Liver (tissue), 9 donors: ENCODE data around the gene ETV3. TPM values are rescaled to one million over a fixed set of nuclear protein-coding genes. Genes with fewer than 3 reads are reported as not detected.

Experiments used
- DNase-seq: peaks from one replicate; pipeline ENCODE4 v3.0.0-alpha.2; 2017; ENCODE audit warnings: low spot score
- H3K27ac ChIP-seq, 2 donors: one replicate each; pipeline ENCODE4 v1.7.0; 2013; ENCODE audit warnings: inconsistent platforms in 2 of 2, low read length in 2 of 2, control low read depth in 1 of 2, low read depth in 1 of 2, mild to moderate bottlenecking in 1 of 2
- H3K27me3 ChIP-seq, 4 donors: one replicate each; pipeline versions ENCODE4 v1.6.1 to v1.7.0; 2013; ENCODE audit warnings: low read length in 3 of 4, inconsistent platforms in 1 of 4, mild to moderate bottlenecking in 1 of 4, moderate library complexity in 1 of 4; ENCODE audit not compliant: control insufficient read depth in 4 of 4, insufficient read depth in 4 of 4
- H3K36me3 ChIP-seq, 4 donors: one replicate each; pipeline versions ENCODE4 v1.6.1 to v1.7.0; 2013; ENCODE audit warnings: low read length in 3 of 4, mild to moderate bottlenecking in 3 of 4, low read depth in 1 of 4, moderate library complexity in 1 of 4; ENCODE audit not compliant: control insufficient read depth in 4 of 4, insufficient read depth in 3 of 4
- H3K4me1 ChIP-seq, 4 donors: one replicate each; pipeline versions ENCODE4 v1.6.1 to v1.7.0; 2013; ENCODE audit warnings: low read length in 3 of 4, mild to moderate bottlenecking in 3 of 4, moderate library complexity in 1 of 4; ENCODE audit not compliant: control insufficient read depth in 4 of 4, insufficient read depth in 4 of 4
- H3K4me3 ChIP-seq, 3 donors: one replicate each; pipeline versions ENCODE4 v1.6.1 to v1.7.0; 2013; ENCODE audit warnings: low read length in 3 of 3, control low read depth in 1 of 3, low read depth in 1 of 3, mild to moderate bottlenecking in 1 of 3
- H3K9ac ChIP-seq, 2 donors: one replicate each; pipeline ENCODE4 v1.7.0; 2013; ENCODE audit warnings: low read length in 2 of 2, mild to moderate bottlenecking in 2 of 2, moderate library complexity in 2 of 2, control low read depth in 1 of 2, low read depth in 1 of 2
- H3K9me3 ChIP-seq, 4 donors: one replicate each; pipeline versions ENCODE4 v1.6.1 to v1.7.0; 2013; ENCODE audit warnings: low read length in 3 of 4; ENCODE audit not compliant: control insufficient read depth in 4 of 4
- EGR1 ChIP-seq, 2 donors: IDR thresholded peaks; 2 replicates each; pipeline ENCODE4 v1.6.1; 2016 to 2018; ENCODE audit warnings: antibody characterized with exemption in 2 of 2, low read depth in 2 of 2
- FOXA1 ChIP-seq: IDR thresholded peaks from 2 replicates; pipeline ENCODE4 v1.6.1; 2016; ENCODE audit warnings: antibody characterized with exemption
- FOXA2 ChIP-seq: IDR thresholded peaks from 2 replicates; pipeline ENCODE4 v1.6.1; 2016; ENCODE audit warnings: antibody characterized with exemption
- GABPA ChIP-seq, 2 donors: IDR thresholded peaks in 1 of 2; conservative IDR thresholded peaks in 1 of 2; 2 replicates each; pipeline ENCODE4 v1.6.1; 2016; ENCODE audit warnings: antibody characterized with exemption in 2 of 2, mild to moderate bottlenecking in 1 of 2, moderate library complexity in 1 of 2
- HNF4A ChIP-seq, 2 donors: conservative IDR thresholded peaks; 2 replicates each; pipeline ENCODE4 v1.6.1; 2016; ENCODE audit warnings: antibody characterized with exemption in 2 of 2, mild to moderate bottlenecking in 2 of 2
- HNF4G ChIP-seq: IDR thresholded peaks from 2 replicates; pipeline ENCODE4 v1.6.1; 2016; ENCODE audit warnings: antibody characterized with exemption
- JUND ChIP-seq, 2 donors: IDR thresholded peaks; 2 replicates each; pipeline ENCODE4 v1.6.1; 2016; ENCODE audit warnings: antibody characterized with exemption in 2 of 2
- NR2F2 ChIP-seq: IDR thresholded peaks from 2 replicates; pipeline ENCODE4 v1.6.1; 2016; ENCODE audit warnings: antibody characterized with exemption
- RAD21 ChIP-seq, 2 donors: IDR thresholded peaks; 2 replicates each; pipeline ENCODE4 v1.6.1; 2016; ENCODE audit warnings: antibody characterized with exemption in 2 of 2, mild to moderate bottlenecking in 2 of 2
- RXRA ChIP-seq, 2 donors: IDR thresholded peaks; 2 replicates each; pipeline ENCODE4 v1.6.1; 2017 to 2018; ENCODE audit warnings: antibody characterized with exemption in 2 of 2, mild to moderate bottlenecking in 1 of 2
- SP1 ChIP-seq: IDR thresholded peaks from 2 replicates; pipeline ENCODE4 v1.6.1; 2018; ENCODE audit warnings: antibody characterized with exemption, mild to moderate bottlenecking
- TAF1 ChIP-seq: conservative IDR thresholded peaks from 2 replicates; pipeline ENCODE4 v1.6.1; 2016; ENCODE audit warnings: antibody characterized with exemption, mild to moderate bottlenecking
- YY1 ChIP-seq: IDR thresholded peaks from 2 replicates; pipeline ENCODE4 v1.6.1; 2016; ENCODE audit warnings: antibody characterized with exemption, mild to moderate bottlenecking
- WGBS: extraction: QIAGEN DNeasy Blood & Tissue Kit; methylation state at CpG from one replicate; pipeline ENCODE4 v1.1.7; 2013; 5-methylcytosine and 5-hydroxymethylcytosine counted together
- polyA plus RNA-seq, 2 donors: library from polyadenylated mRNA; stranded (reverse) in 1 of 2; unstranded in 1 of 2; fragments of 200-250 nt in 1 of 2; fragments of >200 nt in 1 of 2; fragmentation: Nextera tagmentation in 1 of 2; extraction: Ambion mirVana in 1 of 2; gene quantifications; one replicate each; pipeline versions ENCODE4 v1.2.1 to v1.2.3, GENCODE V29; 2013 to 2015
- total RNA-seq, 2 donors: library from RNA; depleted of rRNA; stranded (reverse); fragments of >200 nt; gene quantifications; one replicate each; pipeline ENCODE4 v1.2.3, GENCODE V29; 2014
- TF ChIP-seq, protein P1 (sequence below): IDR thresholded peaks from 2 replicates; pipeline ENCODE4 v1.6.1; 2016; ENCODE audit warnings: antibody characterized with exemption
- TF ChIP-seq, protein P2 (sequence below): fragments of 150-350 bp; IDR thresholded peaks from 2 replicates; pipeline ENCODE4 v1.5.1; 2017; ENCODE audit warnings: improper control_type of control experiment, low read depth, low read length; ENCODE audit not compliant: missing input control
- TF ChIP-seq, protein P3 (sequence below): IDR thresholded peaks from 2 replicates; pipeline ENCODE4 v1.6.1; 2016; ENCODE audit warnings: antibody characterized with exemption
- TF ChIP-seq, protein P4 (sequence below): IDR thresholded peaks from 2 replicates; pipeline ENCODE4 v1.6.1; 2016; ENCODE audit warnings: antibody characterized with exemption
- TF ChIP-seq, protein P5 (sequence below): IDR thresholded peaks from 2 replicates; pipeline ENCODE4 v1.6.1; 2016; ENCODE audit warnings: antibody characterized with exemption, mild to moderate bottlenecking
- donor health status: healthy.
- donor health status: healthy.
- donor health status: healthy.
- donor health status: healthy.
- donor health status: healthy.

ETV3 gene
- total and polyA plus RNA-seq, 4 donors, result 2.0 to 10.8 (median 5.3) TPM

DNA sequence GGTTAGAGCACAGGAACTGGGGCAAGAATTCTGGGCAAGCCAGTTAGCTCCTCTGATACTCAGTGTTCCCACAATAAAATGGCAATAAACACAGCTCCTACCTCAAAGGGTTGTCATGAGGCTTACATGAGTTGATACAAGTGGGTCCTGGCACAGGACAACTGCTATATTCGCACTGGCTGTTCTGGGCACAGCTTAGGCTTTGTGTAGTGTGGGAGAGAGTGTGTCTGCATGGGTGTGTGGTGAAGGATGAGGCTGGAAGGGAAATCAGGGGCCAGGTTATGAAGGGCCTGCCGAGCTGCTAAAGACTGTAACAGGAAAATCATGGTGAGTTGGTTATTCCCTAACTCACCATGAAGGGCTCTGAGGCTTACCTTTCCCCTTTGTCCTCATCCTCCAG lies 18.7 kb downstream of the ETV3 start:
- no peak for DNase-seq
- no peaks in the 10 kb centered on the region for H3K27me3 ChIP-seq
- peaks cover 0 to 14% (median 11%) of the 10 kb centered on the region in 4 donors for H3K36me3 ChIP-seq
- 92% methylated on average over 2 of the region's 2 CpGs for WGBS
- no peak overlapping the region for H3K4me3 ChIP-seq
- peaks cover 0 to 5% (median 1%) of the 10 kb centered on the region in 4 donors for H3K4me1 ChIP-seq
- H3K9me3 ChIP-seq, result no peaks in the 10 kb centered on the region
- H3K27ac ChIP-seq, result no peak overlapping the region
- no peak overlapping the region for H3K9ac ChIP-seq
- TF ChIP-seq TAF1 (no peak), FOXA2 (no peak), RAD21 (IDR thresholded peaks at IDR 0.05) (no peak), HNF4G (no peak), GABPA (IDR thresholded peaks at IDR 0.05 in 1 of 2, conservative IDR thresholded peaks at IDR 0.05 in 1 of 2) (no peak), HNF4A (conservative IDR thresholded peaks at IDR 0.05) (no peak), SP1 (no peak), EGR1 (IDR thresholded peaks at IDR 0.05; ENCODE audit: low read depth in 2 of 2) (no peak), RXRA (IDR thresholded peaks at IDR 0.05) (no peak), YY1 (no peak), FOXA1 (no peak), JUND (IDR thresholded peaks at IDR 0.05) (no peak), NR2F2 (no peak)
- TF ChIP-seq, protein P1, sequence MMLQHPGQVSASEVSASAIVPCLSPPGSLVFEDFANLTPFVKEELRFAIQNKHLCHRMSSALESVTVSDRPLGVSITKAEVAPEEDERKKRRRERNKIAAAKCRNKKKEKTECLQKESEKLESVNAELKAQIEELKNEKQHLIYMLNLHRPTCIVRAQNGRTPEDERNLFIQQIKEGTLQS, result no peak
- TF ChIP-seq, protein P2, sequence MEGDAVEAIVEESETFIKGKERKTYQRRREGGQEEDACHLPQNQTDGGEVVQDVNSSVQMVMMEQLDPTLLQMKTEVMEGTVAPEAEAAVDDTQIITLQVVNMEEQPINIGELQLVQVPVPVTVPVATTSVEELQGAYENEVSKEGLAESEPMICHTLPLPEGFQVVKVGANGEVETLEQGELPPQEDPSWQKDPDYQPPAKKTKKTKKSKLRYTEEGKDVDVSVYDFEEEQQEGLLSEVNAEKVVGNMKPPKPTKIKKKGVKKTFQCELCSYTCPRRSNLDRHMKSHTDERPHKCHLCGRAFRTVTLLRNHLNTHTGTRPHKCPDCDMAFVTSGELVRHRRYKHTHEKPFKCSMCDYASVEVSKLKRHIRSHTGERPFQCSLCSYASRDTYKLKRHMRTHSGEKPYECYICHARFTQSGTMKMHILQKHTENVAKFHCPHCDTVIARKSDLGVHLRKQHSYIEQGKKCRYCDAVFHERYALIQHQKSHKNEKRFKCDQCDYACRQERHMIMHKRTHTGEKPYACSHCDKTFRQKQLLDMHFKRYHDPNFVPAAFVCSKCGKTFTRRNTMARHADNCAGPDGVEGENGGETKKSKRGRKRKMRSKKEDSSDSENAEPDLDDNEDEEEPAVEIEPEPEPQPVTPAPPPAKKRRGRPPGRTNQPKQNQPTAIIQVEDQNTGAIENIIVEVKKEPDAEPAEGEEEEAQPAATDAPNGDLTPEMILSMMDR, result no peak
- TF ChIP-seq, protein P3, sequence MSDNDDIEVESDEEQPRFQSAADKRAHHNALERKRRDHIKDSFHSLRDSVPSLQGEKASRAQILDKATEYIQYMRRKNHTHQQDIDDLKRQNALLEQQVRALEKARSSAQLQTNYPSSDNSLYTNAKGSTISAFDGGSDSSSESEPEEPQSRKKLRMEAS, result no peak
- TF ChIP-seq, protein P4, sequence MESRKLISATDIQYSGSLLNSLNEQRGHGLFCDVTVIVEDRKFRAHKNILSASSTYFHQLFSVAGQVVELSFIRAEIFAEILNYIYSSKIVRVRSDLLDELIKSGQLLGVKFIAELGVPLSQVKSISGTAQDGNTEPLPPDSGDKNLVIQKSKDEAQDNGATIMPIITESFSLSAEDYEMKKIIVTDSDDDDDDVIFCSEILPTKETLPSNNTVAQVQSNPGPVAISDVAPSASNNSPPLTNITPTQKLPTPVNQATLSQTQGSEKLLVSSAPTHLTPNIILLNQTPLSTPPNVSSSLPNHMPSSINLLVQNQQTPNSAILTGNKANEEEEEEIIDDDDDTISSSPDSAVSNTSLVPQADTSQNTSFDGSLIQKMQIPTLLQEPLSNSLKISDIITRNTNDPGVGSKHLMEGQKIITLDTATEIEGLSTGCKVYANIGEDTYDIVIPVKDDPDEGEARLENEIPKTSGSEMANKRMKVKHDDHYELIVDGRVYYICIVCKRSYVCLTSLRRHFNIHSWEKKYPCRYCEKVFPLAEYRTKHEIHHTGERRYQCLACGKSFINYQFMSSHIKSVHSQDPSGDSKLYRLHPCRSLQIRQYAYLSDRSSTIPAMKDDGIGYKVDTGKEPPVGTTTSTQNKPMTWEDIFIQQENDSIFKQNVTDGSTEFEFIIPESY, result no peak
- TF ChIP-seq, protein P5, sequence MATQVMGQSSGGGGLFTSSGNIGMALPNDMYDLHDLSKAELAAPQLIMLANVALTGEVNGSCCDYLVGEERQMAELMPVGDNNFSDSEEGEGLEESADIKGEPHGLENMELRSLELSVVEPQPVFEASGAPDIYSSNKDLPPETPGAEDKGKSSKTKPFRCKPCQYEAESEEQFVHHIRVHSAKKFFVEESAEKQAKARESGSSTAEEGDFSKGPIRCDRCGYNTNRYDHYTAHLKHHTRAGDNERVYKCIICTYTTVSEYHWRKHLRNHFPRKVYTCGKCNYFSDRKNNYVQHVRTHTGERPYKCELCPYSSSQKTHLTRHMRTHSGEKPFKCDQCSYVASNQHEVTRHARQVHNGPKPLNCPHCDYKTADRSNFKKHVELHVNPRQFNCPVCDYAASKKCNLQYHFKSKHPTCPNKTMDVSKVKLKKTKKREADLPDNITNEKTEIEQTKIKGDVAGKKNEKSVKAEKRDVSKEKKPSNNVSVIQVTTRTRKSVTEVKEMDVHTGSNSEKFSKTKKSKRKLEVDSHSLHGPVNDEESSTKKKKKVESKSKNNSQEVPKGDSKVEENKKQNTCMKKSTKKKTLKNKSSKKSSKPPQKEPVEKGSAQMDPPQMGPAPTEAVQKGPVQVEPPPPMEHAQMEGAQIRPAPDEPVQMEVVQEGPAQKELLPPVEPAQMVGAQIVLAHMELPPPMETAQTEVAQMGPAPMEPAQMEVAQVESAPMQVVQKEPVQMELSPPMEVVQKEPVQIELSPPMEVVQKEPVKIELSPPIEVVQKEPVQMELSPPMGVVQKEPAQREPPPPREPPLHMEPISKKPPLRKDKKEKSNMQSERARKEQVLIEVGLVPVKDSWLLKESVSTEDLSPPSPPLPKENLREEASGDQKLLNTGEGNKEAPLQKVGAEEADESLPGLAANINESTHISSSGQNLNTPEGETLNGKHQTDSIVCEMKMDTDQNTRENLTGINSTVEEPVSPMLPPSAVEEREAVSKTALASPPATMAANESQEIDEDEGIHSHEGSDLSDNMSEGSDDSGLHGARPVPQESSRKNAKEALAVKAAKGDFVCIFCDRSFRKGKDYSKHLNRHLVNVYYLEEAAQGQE, result no peak
